GM12872 (cell line): ENCODE results near the gene ADAM19.

Experiments used
- CTCF ChIP-seq: IDR thresholded peaks from 3 replicates; pipeline ENCODE4 v1.5.1; 2011; ENCODE audit warnings: low read depth, mild to moderate bottlenecking, low read length, moderate library complexity; ENCODE audit not compliant: insufficient read depth

ADAM19 gene

GRCh38 chr5:157447201-157447637, 128.4 kb downstream of the ADAM19 start:
- TF ChIP-seq CTCF: no peak

GRCh38 chr5:157446412-157446935, 129.1 kb downstream of the ADAM19 start:
- TF ChIP-seq CTCF: no peak

GRCh38 chr5:157445745-157446411, 129.7 kb downstream of the ADAM19 start:
- no peak for TF ChIP-seq CTCF

GRCh38 chr5:157444224-157444623, 131.4 kb downstream of the ADAM19 start:
- TF ChIP-seq CTCF: no peak

GRCh38 chr5:157443041-157443549, 132.5 kb downstream of the ADAM19 start:
- no peak for TF ChIP-seq CTCF

GRCh38 chr5:157434096-157434495, 141.5 kb downstream of the ADAM19 start:
- TF ChIP-seq CTCF: no peak

GRCh38 chr5:157431544-157432200, 143.9 kb downstream of the ADAM19 start:
- TF ChIP-seq CTCF: peak; percentile 43; the same call in 1 of the 3 replicates
